SK-N-SH (cell line): Measurements from ENCODE around the gene INSYN2A. TPM values are rescaled to one million over a fixed set of nuclear protein-coding genes. Genes with fewer than 3 reads are reported as not detected.

ENCODE experiments used
- CTCF ChIA-PET: fragments of 300-600, 350-600 bp; formaldehyde crosslinking; extraction: SDS; loops from one replicate; lab custom pipeline; 2021; lab: Yijun Ruan, JAX
- POLR2A ChIA-PET: fragments of 350-600 bp; sonication (Branson Sonifier 250); formaldehyde crosslinking; extraction: SDS; loops from one replicate; lab custom pipeline; 2020; ENCODE audit warnings: antibody characterized with exemption, inconsistent platforms; lab: Yijun Ruan, JAX
- DNase-seq: peaks from one replicate; pipeline ENCODE4 v3.0.0; 2012
- H2AFZ ChIP-seq: fragments of 200-600 bp; sonication (generic); 2 replicates; pipeline ENCODE4 v1.8.1; 2016; ENCODE audit warnings: antibody characterized with exemption, mild to moderate bottlenecking, low read depth
- H3F3A ChIP-seq: fragments of 200-600 bp; sonication (generic); replicated peaks from 2 replicates; pipeline ENCODE3; 2016; ENCODE audit warnings: antibody characterized with exemption, mild to moderate bottlenecking; ENCODE audit not compliant: insufficient read depth
- H3K27ac ChIP-seq, 2 experiments: fragments of 200-500 bp in 1 of 2; fragments of 200-600 bp in 1 of 2; sonication (Bioruptor generic) in 1 of 2; sonication (generic), shearing (Covaris generic) in 1 of 2; 2 replicates each; pipeline versions ENCODE4 v1.5.1 to v1.6.1; 2014 to 2016; ENCODE audit warnings: low read depth in 2 of 2, inconsistent platforms in 1 of 2, low read length in 1 of 2, mild to moderate bottlenecking in 1 of 2, mixed read lengths in 1 of 2
- H3K27me3 ChIP-seq: fragments of 200-600 bp; sonication (generic), shearing (Covaris generic); 2 replicates; pipeline ENCODE4 v1.6.1; 2016; ENCODE audit warnings: mixed run types; ENCODE audit not compliant: insufficient read depth
- H3K36me3 ChIP-seq, 2 experiments: fragments of 200-500 bp in 1 of 2; fragments of 200-600 bp in 1 of 2; sonication (Bioruptor generic) in 1 of 2; sonication (generic) in 1 of 2; replicated peaks in 1 of 2; 2 replicates each; pipeline versions ENCODE3 to v1.5.1; 2014 to 2016; ENCODE audit warnings: low read length in 1 of 2, mild to moderate bottlenecking in 1 of 2; ENCODE audit not compliant: insufficient read depth in 2 of 2, control insufficient read depth in 1 of 2
- H3K4me1 ChIP-seq, 2 experiments: fragments of 200-500 bp in 1 of 2; fragments of 200-600 bp in 1 of 2; sonication (Bioruptor generic) in 1 of 2; sonication (generic), shearing (Covaris generic) in 1 of 2; 2 replicates each; pipeline versions ENCODE4 v1.5.1 to v1.6.1; 2014 to 2016; ENCODE audit warnings: low read depth in 1 of 2, low read length in 1 of 2, mixed run types in 1 of 2; ENCODE audit not compliant: insufficient read depth in 2 of 2, control insufficient read depth in 1 of 2
- H3K4me2 ChIP-seq: fragments of 200-600 bp; sonication (generic), shearing (Covaris generic); 2 replicates; pipeline ENCODE4 v1.6.1; 2017; ENCODE audit warnings: mixed run types
- H3K4me3 ChIP-seq, 2 experiments: fragments of 200-500 bp in 1 of 2; fragments of 200-600 bp in 1 of 2; sonication (Bioruptor generic) in 1 of 2; sonication (generic), shearing (Covaris generic) in 1 of 2; 2 replicates each; pipeline versions ENCODE4 v1.5.1 to v1.8.1; 2014 to 2016; ENCODE audit warnings: low read depth in 2 of 2, inconsistent platforms in 1 of 2, low read length in 1 of 2, mild to moderate bottlenecking in 1 of 2, mixed read lengths in 1 of 2, moderate library complexity in 1 of 2
- H3K79me2 ChIP-seq: fragments of 200-600 bp; sonication (generic); 2 replicates; pipeline ENCODE4 v1.8.1; 2017; ENCODE audit warnings: mild to moderate bottlenecking; ENCODE audit not compliant: insufficient read depth
- H3K9ac ChIP-seq: fragments of 200-600 bp; sonication (generic); 2 replicates; pipeline ENCODE4 v1.6.1; 2017; ENCODE audit warnings: mixed run types
- H3K9me2 ChIP-seq: fragments of 200-600 bp; sonication (generic); 2 replicates; pipeline ENCODE4 v1.6.1; 2017; ENCODE audit warnings: mixed run types
- H3K9me3 ChIP-seq: fragments of 200-600 bp; sonication (generic); 2 replicates; pipeline ENCODE4 v1.6.1; 2017; ENCODE audit warnings: mixed run types, mild to moderate bottlenecking, moderate library complexity
- H4K20me1 ChIP-seq: fragments of 200-600 bp; sonication (generic); 2 replicates; pipeline ENCODE4 v1.6.1; 2017; ENCODE audit warnings: mild to moderate bottlenecking, mixed run types; ENCODE audit not compliant: insufficient read depth
- ELF1 ChIP-seq: IDR thresholded peaks from 2 replicates; pipeline ENCODE4 v1.4.0; 2012
- EP300 ChIP-seq, 2 experiments: IDR thresholded peaks; 2 replicates each; pipeline versions ENCODE4 v1.4.0 to v1.6.1; 2012; ENCODE audit warnings: borderline replicate concordance in 1 of 2, low read depth in 1 of 2, low read length in 1 of 2
- EZH2phosphoT487 ChIP-seq: fragments of 200-600 bp; sonication (generic); IDR thresholded peaks from 2 replicates; pipeline ENCODE4 v1.6.1; 2017; ENCODE audit warnings: low read depth, mixed run types, mild to moderate bottlenecking, antibody characterized with exemption, moderate library complexity, borderline replicate concordance
- FOXJ3 ChIP-seq: sonication (generic); formaldehyde crosslinking; IDR thresholded peaks from 2 replicates; pipeline ENCODE4 v1.5.1; 2020; ENCODE audit warnings: mild to moderate bottlenecking, missing genetic modification reagents
- FOXM1 ChIP-seq: IDR thresholded peaks from 2 replicates; pipeline ENCODE4 v1.4.0; 2012; ENCODE audit warnings: low read depth, mild to moderate bottlenecking
- GATA2 ChIP-seq: sonication (generic); formaldehyde crosslinking; IDR thresholded peaks from 2 replicates; pipeline ENCODE4 v1.5.0; 2020; ENCODE audit warnings: mild to moderate bottlenecking, missing genetic modification reagents
- NFIC ChIP-seq: IDR thresholded peaks from 2 replicates; pipeline ENCODE4 v1.4.0; 2012; ENCODE audit warnings: borderline replicate concordance
- POLR2AphosphoS5 ChIP-seq: IDR thresholded peaks from 2 replicates; pipeline ENCODE4 v1.6.1; 2012; ENCODE audit warnings: low read depth, low read length
- RCOR1 ChIP-seq: fragments of 150-350 bp; IDR thresholded peaks from 2 replicates; pipeline ENCODE4 v1.6.1; 2017; ENCODE audit warnings: antibody characterized with exemption, low read length
- RXRA ChIP-seq: IDR thresholded peaks from 2 replicates; pipeline ENCODE4 v1.4.0; 2012; ENCODE audit warnings: low read depth, mild to moderate bottlenecking, borderline replicate concordance
- SIN3A ChIP-seq: IDR thresholded peaks from 2 replicates; pipeline ENCODE4 v1.6.1; 2012; ENCODE audit warnings: low read depth, mild to moderate bottlenecking, low read length, moderate library complexity, borderline replicate concordance
- TAF1 ChIP-seq: IDR thresholded peaks from 2 replicates; pipeline ENCODE4 v1.6.1; 2012; ENCODE audit warnings: low read depth, mild to moderate bottlenecking, low read length, moderate library complexity, borderline replicate concordance
- TCF12 ChIP-seq: IDR thresholded peaks from 2 replicates; pipeline ENCODE4 v1.4.0; 2012
- YY1 ChIP-seq: IDR thresholded peaks from 2 replicates; pipeline ENCODE4 v1.4.0; 2012; ENCODE audit warnings: low read depth, mild to moderate bottlenecking
- WGBS: methylation state at CpG from one replicate; pipeline ENCODE4 v1.1.6; 2017; ENCODE audit warnings: low lambda C conversion rate; 5-methylcytosine and 5-hydroxymethylcytosine counted together
- polyA plus RNA-seq, 3 experiments: library from polyadenylated mRNA; depleted of rRNA; stranded (reverse); fragments of >200 nt; gene quantifications; 2 replicates each; pipeline ENCODE4 v1.2.3, GENCODE V29; 2012
- TF ChIP-seq, protein P1 (sequence below): IDR thresholded peaks from 2 replicates; pipeline ENCODE4 v1.6.1; 2012; ENCODE audit warnings: mild to moderate bottlenecking, low read depth, low read length, moderate library complexity
- TF ChIP-seq, protein P2 (sequence below): fragments of 150-350 bp; IDR thresholded peaks from 2 replicates; pipeline ENCODE4 v1.6.1; 2017; ENCODE audit warnings: antibody characterized with exemption, low read length, low read depth, borderline replicate concordance
- TF ChIP-seq, protein P3 (sequence below): IDR thresholded peaks from 2 replicates; pipeline ENCODE4 v1.4.0; 2012; ENCODE audit warnings: low read depth

Gene INSYN2A
- polyA plus RNA-seq, 1 of the 3 experiments (the other 2 are of a cell fraction): 0.28 TPM

DNA sequence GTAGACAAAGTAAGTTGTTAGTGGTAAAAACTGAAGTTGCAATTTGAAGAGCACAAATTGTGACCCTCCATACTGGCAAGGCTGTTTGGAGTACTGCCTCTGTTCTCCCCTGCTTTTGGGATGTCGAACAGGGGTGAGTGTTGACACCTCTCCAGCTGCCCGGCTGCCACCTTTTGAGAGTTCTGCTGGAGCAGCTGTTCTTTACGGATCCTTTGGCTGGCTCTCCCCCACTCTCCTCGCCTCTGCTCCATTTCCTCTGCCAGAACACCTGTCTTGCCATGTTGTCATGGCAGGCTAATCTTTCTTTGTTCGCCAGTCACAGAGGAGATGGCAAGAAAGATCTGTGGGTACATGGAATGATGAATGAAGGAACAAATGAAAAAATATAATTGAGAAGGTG, 34.9 kb downstream of the INSYN2A start:
- POLR2A ChIA-PET: no interaction called here
- Histone ChIP-seq H2AFZ (no peak overlapping the region), H3K9me2 (no peaks in the 10 kb centered on the region), H3K4me1 (peaks cover 4 to 10% of the 10 kb centered on the region in 2 experiments; a peak in 3 of 4 replicates), H3K4me2 (no peak overlapping the region), H4K20me1 (0 out of 2 replicates have a peak, but pooled peaks cover 3% of the 10 kb centered on the region), H3K36me3 (peaks cover 0 to 2% of the 10 kb centered on the region in 2 experiments), H3K79me2 (no peaks in the 10 kb centered on the region), H3K9ac (no peak overlapping the region), H3K4me3 (no peak overlapping the region), H3K9me3 (no peaks in the 10 kb centered on the region), H3F3A (no peaks in the 10 kb centered on the region), H3K27ac (no peak overlapping the region), H3K27me3 (no peaks in the 10 kb centered on the region)
- no peak for DNase-seq
- CTCF ChIA-PET: no interaction called here
- TF ChIP-seq POLR2AphosphoS5: no peak
- TF ChIP-seq, protein P1, sequence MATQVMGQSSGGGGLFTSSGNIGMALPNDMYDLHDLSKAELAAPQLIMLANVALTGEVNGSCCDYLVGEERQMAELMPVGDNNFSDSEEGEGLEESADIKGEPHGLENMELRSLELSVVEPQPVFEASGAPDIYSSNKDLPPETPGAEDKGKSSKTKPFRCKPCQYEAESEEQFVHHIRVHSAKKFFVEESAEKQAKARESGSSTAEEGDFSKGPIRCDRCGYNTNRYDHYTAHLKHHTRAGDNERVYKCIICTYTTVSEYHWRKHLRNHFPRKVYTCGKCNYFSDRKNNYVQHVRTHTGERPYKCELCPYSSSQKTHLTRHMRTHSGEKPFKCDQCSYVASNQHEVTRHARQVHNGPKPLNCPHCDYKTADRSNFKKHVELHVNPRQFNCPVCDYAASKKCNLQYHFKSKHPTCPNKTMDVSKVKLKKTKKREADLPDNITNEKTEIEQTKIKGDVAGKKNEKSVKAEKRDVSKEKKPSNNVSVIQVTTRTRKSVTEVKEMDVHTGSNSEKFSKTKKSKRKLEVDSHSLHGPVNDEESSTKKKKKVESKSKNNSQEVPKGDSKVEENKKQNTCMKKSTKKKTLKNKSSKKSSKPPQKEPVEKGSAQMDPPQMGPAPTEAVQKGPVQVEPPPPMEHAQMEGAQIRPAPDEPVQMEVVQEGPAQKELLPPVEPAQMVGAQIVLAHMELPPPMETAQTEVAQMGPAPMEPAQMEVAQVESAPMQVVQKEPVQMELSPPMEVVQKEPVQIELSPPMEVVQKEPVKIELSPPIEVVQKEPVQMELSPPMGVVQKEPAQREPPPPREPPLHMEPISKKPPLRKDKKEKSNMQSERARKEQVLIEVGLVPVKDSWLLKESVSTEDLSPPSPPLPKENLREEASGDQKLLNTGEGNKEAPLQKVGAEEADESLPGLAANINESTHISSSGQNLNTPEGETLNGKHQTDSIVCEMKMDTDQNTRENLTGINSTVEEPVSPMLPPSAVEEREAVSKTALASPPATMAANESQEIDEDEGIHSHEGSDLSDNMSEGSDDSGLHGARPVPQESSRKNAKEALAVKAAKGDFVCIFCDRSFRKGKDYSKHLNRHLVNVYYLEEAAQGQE: no peak
- no peak for TF ChIP-seq TCF12
- TF ChIP-seq ELF1: no peak
- TF ChIP-seq NFIC: no peak
- no peak for TF ChIP-seq RCOR1
- no peak for TF ChIP-seq FOXJ3 (CRISPR knock-in tag)
- TF ChIP-seq, protein P2, sequence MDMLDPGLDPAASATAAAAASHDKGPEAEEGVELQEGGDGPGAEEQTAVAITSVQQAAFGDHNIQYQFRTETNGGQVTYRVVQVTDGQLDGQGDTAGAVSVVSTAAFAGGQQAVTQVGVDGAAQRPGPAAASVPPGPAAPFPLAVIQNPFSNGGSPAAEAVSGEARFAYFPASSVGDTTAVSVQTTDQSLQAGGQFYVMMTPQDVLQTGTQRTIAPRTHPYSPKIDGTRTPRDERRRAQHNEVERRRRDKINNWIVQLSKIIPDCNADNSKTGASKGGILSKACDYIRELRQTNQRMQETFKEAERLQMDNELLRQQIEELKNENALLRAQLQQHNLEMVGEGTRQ: no peak
- TF ChIP-seq, protein P3, sequence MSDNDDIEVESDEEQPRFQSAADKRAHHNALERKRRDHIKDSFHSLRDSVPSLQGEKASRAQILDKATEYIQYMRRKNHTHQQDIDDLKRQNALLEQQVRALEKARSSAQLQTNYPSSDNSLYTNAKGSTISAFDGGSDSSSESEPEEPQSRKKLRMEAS: no peak
- TF ChIP-seq YY1: no peak
- no peak for TF ChIP-seq GATA2
- 93% methylated on average over 5 of the region's 5 CpGs for WGBS

DNA sequence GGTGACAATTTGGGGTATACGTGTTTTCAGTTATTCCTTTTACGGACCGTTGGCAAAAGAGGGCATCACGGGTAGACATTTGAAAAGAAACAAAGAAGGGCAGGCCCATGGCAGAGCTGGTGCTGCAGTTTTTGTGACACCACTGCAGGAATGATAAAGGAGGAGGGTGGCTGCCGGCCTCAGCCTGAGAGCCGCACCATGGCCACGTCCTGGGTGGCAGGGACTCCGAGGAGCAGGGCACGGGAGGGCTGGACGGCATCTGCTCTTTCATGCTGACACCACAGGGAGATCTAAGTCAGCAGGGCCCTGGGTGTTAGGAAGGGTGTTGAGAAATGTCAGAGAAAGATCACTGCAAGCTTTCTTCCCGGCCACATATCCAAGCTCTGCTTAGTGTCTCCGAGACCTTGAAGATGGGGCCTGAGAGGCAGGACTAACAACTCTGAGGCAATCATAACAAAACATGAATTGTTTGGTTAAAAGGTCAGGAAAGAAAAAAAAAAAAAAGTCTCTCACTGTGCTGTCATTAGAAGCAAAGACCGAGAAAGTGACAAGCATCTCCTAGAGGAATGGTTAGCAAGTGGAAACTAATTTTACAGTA, 36.6 kb downstream of the INSYN2A start:
- H3K4me1 ChIP-seq: peaks cover 4 to 10% of the 10 kb centered on the region in 2 experiments; a peak in 3 of 4 replicates
- 0 out of 2 replicates have a peak, but pooled peaks cover 3% of the 10 kb centered on the region for H4K20me1 ChIP-seq
- no peaks in the 10 kb centered on the region for H3K9me2 ChIP-seq
- no peaks in the 10 kb centered on the region for H3K27me3 ChIP-seq
- DNase-seq: no peak
- CTCF ChIA-PET: interaction anchor here (1.0 to 1.1 kb wide), 2 partner anchors 18 to 35 kb away, joined by 3 read pairs; no protein-coding TSS in a partner anchor
- no peak overlapping the region for H3K4me2 ChIP-seq
- no peak overlapping the region for H3K27ac ChIP-seq
- POLR2A ChIA-PET: no interaction called here
- H3K79me2 ChIP-seq: no peaks in the 10 kb centered on the region
- H3K9ac ChIP-seq: no peak overlapping the region
- WGBS: 98% methylated on average over 13 of the region's 13 CpGs
- H3K4me3 ChIP-seq: no peak overlapping the region
- H2AFZ ChIP-seq: no peak overlapping the region
- no peaks in the 10 kb centered on the region for H3F3A ChIP-seq
- peaks cover 0 to 2% of the 10 kb centered on the region in 2 experiments for H3K36me3 ChIP-seq
- H3K9me3 ChIP-seq: no peaks in the 10 kb centered on the region
- TF ChIP-seq EP300 (IDR thresholded peaks at IDR 0.05; ENCODE audit: borderline replicate concordance in 1 of 2, low read depth in 1 of 2, low read length in 1 of 2): no peak
- TF ChIP-seq TAF1: no peak
- TF ChIP-seq TCF12: no peak
- TF ChIP-seq RXRA: no peak
- TF ChIP-seq, protein P1: no peak
- no peak for TF ChIP-seq FOXM1
- no peak for TF ChIP-seq RCOR1
- TF ChIP-seq EZH2phosphoT487: no peak
- TF ChIP-seq, protein P3: no peak
- TF ChIP-seq SIN3A: no peak
